Measurements from ENCODE around the gene TCFL5.

The TCFL5 gene

GRCh38 chr20:62885896-62886708 is 24.5 kb upstream of the TCFL5 start:
- H3K4me1 ChIP-seq (ENCODE audit: control insufficient read depth, insufficient read depth, low read length, poor library complexity, severe bottlenecking), result peaks cover 5% of the 10 kb centered on the region
- H3K9me3 ChIP-seq (ENCODE audit: control insufficient read depth, low read length), result no peaks in the 10 kb centered on the region
- no peak overlapping the region for H3K27ac ChIP-seq (ENCODE audit: low read depth, low read length, severe bottlenecking)
- WGBS, 2 experiments (ENCODE audit: insufficient coverage in 2 of 2), result 91 to 94% methylated on average over 18 to 19 of the region's 23 CpGs
- H3K4me3 ChIP-seq (ENCODE audit: extremely low read depth, insufficient read depth, low read length, poor library complexity, severe bottlenecking), result no peak overlapping the region
- peaks cover 71% of the 10 kb centered on the region for H3K36me3 ChIP-seq (ENCODE audit: control insufficient read depth, insufficient read depth, low read length)

GRCh38 chr20:62885046-62885895 is 23.6 kb upstream of the TCFL5 start:
- H3K36me3 ChIP-seq (ENCODE audit: control insufficient read depth, insufficient read depth, low read length), result peaks cover 66% of the 10 kb centered on the region
- H3K4me1 ChIP-seq (ENCODE audit: control insufficient read depth, insufficient read depth, low read length, poor library complexity, severe bottlenecking), result no peaks in the 10 kb centered on the region
- H3K9me3 ChIP-seq (ENCODE audit: control insufficient read depth, low read length), result no peaks in the 10 kb centered on the region
- H3K27ac ChIP-seq (ENCODE audit: low read depth, low read length, severe bottlenecking), result no peak overlapping the region
- no peak overlapping the region for H3K4me3 ChIP-seq (ENCODE audit: extremely low read depth, insufficient read depth, low read length, poor library complexity, severe bottlenecking)
- 90 to 92% methylated on average over 14 to 17 of the region's 20 CpGs for WGBS, 2 experiments (ENCODE audit: insufficient coverage in 2 of 2)

GRCh38 chr20:62884556-62884955 is 22.9 kb upstream of the TCFL5 start:
- H3K9me3 ChIP-seq (ENCODE audit: control insufficient read depth, low read length), result no peaks in the 10 kb centered on the region
- H3K27ac ChIP-seq (ENCODE audit: low read depth, low read length, severe bottlenecking), result no peak overlapping the region
- H3K4me1 ChIP-seq (ENCODE audit: control insufficient read depth, insufficient read depth, low read length, poor library complexity, severe bottlenecking), result no peaks in the 10 kb centered on the region
- H3K36me3 ChIP-seq (ENCODE audit: control insufficient read depth, insufficient read depth, low read length), result peaks cover 60% of the 10 kb centered on the region
- WGBS, 2 experiments (ENCODE audit: insufficient coverage in 2 of 2), result 77 to 96% methylated on average over 5 to 6 of the region's 8 CpGs
- H3K4me3 ChIP-seq (ENCODE audit: extremely low read depth, insufficient read depth, low read length, poor library complexity, severe bottlenecking), result no peak overlapping the region

GRCh38 chr20:62882426-62882825 is 20.8 kb upstream of the TCFL5 start:
- no peaks in the 10 kb centered on the region for H3K9me3 ChIP-seq (ENCODE audit: control insufficient read depth, low read length)
- H3K36me3 ChIP-seq (ENCODE audit: control insufficient read depth, insufficient read depth, low read length), result peaks cover 39% of the 10 kb centered on the region
- no peak overlapping the region for H3K27ac ChIP-seq (ENCODE audit: low read depth, low read length, severe bottlenecking)
- WGBS, 2 experiments (ENCODE audit: insufficient coverage in 2 of 2), result 93 to 96% methylated on average over 9 to 10 of the region's 15 CpGs
- no peak overlapping the region for H3K4me3 ChIP-seq (ENCODE audit: extremely low read depth, insufficient read depth, low read length, poor library complexity, severe bottlenecking)
- peaks cover 1% of the 10 kb centered on the region for H3K4me1 ChIP-seq (ENCODE audit: control insufficient read depth, insufficient read depth, low read length, poor library complexity, severe bottlenecking)

GRCh38 chr20:62881662-62882395 is 20.2 kb upstream of the TCFL5 start:
- Histone ChIP-seq H3K4me1 (ENCODE audit: control insufficient read depth, insufficient read depth, low read length, poor library complexity, severe bottlenecking) (peaks cover 7% of the 10 kb centered on the region), H3K4me3 (ENCODE audit: extremely low read depth, insufficient read depth, low read length, poor library complexity, severe bottlenecking) (no peak overlapping the region), H3K36me3 (ENCODE audit: control insufficient read depth, insufficient read depth, low read length) (peaks cover 33% of the 10 kb centered on the region), H3K9me3 (ENCODE audit: control insufficient read depth, low read length) (no peaks in the 10 kb centered on the region), H3K27ac (ENCODE audit: low read depth, low read length, severe bottlenecking) (no peak overlapping the region)
- WGBS, 2 experiments (ENCODE audit: insufficient coverage in 2 of 2), result 95 to 97% methylated on average over 39 to 46 of the region's 46 CpGs

- Histone ChIP-seq H3K4me1 (ENCODE audit: control insufficient read depth, insufficient read depth, low read length, poor library complexity, severe bottlenecking) (peaks cover 7% of the 10 kb centered on the region), H3K27ac (ENCODE audit: low read depth, low read length, severe bottlenecking) (no peak overlapping the region), H3K36me3 (ENCODE audit: control insufficient read depth, insufficient read depth, low read length) (peaks cover 26% of the 10 kb centered on the region), H3K4me3 (ENCODE audit: extremely low read depth, insufficient read depth, low read length, poor library complexity, severe bottlenecking) (no peak overlapping the region), H3K9me3 (ENCODE audit: control insufficient read depth, low read length) (no peaks in the 10 kb centered on the region)
- WGBS, 2 experiments (ENCODE audit: insufficient coverage in 2 of 2), result 94 to 97% methylated on average over 40 of the region's 45 CpGs
Measured at GRCh38 chr20:62880935-62881661, 19.5 kb upstream of the TCFL5 start.

GRCh38 chr20:62880147-62880934 is 18.7 kb upstream of the TCFL5 start:
- no peak overlapping the region for H3K4me3 ChIP-seq (ENCODE audit: extremely low read depth, insufficient read depth, low read length, poor library complexity, severe bottlenecking)
- H3K9me3 ChIP-seq (ENCODE audit: control insufficient read depth, low read length), result no peaks in the 10 kb centered on the region
- 95 to 97% methylated on average over 34 to 36 of the region's 37 CpGs for WGBS, 2 experiments (ENCODE audit: insufficient coverage in 2 of 2)
- peaks cover 19% of the 10 kb centered on the region for H3K36me3 ChIP-seq (ENCODE audit: control insufficient read depth, insufficient read depth, low read length)
- no peak overlapping the region for H3K27ac ChIP-seq (ENCODE audit: low read depth, low read length, severe bottlenecking)
- H3K4me1 ChIP-seq (ENCODE audit: control insufficient read depth, insufficient read depth, low read length, poor library complexity, severe bottlenecking), result peaks cover 14% of the 10 kb centered on the region

GRCh38 chr20:62879275-62880146 is 17.9 kb upstream of the TCFL5 start:
- peaks cover 17% of the 10 kb centered on the region for H3K36me3 ChIP-seq (ENCODE audit: control insufficient read depth, insufficient read depth, low read length)
- H3K4me3 ChIP-seq (ENCODE audit: extremely low read depth, insufficient read depth, low read length, poor library complexity, severe bottlenecking), result no peak overlapping the region
- 94% methylated on average over 79 to 80 of the region's 80 CpGs for WGBS, 2 experiments (ENCODE audit: insufficient coverage in 2 of 2)
- no peak overlapping the region for H3K27ac ChIP-seq (ENCODE audit: low read depth, low read length, severe bottlenecking)
- H3K4me1 ChIP-seq (ENCODE audit: control insufficient read depth, insufficient read depth, low read length, poor library complexity, severe bottlenecking), result peaks cover 17% of the 10 kb centered on the region
- H3K9me3 ChIP-seq (ENCODE audit: control insufficient read depth, low read length), result no peaks in the 10 kb centered on the region
